ENCODE data around the gene ANAPC15. TPM values are rescaled to one million over a fixed set of nuclear protein-coding genes. Genes with fewer than 3 reads are reported as not detected.
"Not testable (repeated sequence)": the region's sequence is repeated elsewhere in the genome, so short reads cannot be mapped to it uniquely, and the experiment has no call there.

Gene ANAPC15
- total and polyA plus RNA-seq, 8 donors = 27.1 to 52.6 (median 41.0) TPM

GRCh38 chr11:72144807-72145565 lies 32.5 kb upstream of the ANAPC15 start:
- intact Hi-C loops (cut with DNase I) = no loop called here
- no peak for TF ChIP-seq CTCF (IDR thresholded peaks at IDR 0.05)
- no peaks in the 10 kb centered on the region for H3K36me3 ChIP-seq
- H3K27ac ChIP-seq = no peak overlapping the region
- ATAC-seq (no peak), DNase-seq (no peak)
- H3K4me1 ChIP-seq = peaks cover 0 to 11% of the 10 kb centered on the region in 2 donors
- no peaks in the 10 kb centered on the region for H3K27me3 ChIP-seq
- H3K4me3 ChIP-seq = no peak overlapping the region
- no peaks in the 10 kb centered on the region for H3K9me3 ChIP-seq

DNA sequence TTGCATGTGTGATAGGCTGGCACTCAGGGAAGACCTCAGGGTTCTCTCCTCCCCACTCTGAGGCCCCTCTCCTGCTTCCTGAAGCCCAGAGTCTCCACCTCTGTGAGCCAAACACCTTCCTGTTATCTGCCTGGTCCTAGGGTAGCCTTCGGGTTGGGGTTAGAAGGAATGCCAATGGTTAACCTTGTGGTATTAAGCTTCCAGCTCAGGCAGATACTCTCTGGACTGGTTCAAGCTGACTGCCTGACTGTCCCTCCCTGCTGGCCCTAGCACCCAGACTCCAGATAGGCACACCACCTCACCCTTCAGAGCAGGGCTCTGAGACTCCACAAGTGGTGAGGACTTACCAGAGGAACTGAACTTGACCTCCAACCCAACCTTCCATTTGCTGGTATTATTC lies 30.0 kb upstream of the ANAPC15 start:
- intact Hi-C loops (cut with DNase I); H3K27me3 ChIP-seq; ATAC-seq: not testable (repeated sequence)

DNA sequence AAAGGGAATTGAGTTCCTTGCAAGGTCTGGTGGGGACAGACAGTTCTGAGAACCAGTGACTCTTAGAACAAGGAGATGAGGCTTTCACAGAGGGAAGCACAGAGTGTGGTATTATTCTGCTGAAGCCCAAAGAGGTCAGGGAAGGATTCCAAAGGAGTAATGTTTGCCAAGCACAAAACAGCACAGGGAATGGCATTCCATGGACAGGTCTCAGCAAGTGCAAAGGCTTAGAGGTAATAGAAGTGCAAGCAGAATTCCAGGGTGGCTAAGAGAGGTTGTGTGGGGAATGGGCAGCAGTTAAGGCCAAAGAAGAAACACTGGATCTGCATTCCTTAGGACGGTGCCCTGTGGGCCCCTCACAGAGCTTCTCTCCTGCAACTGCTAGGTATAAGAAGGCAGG lies 29.6 kb upstream of the ANAPC15 start:
- peaks cover 0 to 22% of the 10 kb centered on the region in 2 donors for H3K4me1 ChIP-seq
- H3K4me3 ChIP-seq; H3K36me3 ChIP-seq; ATAC-seq; H3K27me3 ChIP-seq; H3K27ac ChIP-seq; intact Hi-C loops (cut with DNase I); H3K9me3 ChIP-seq; DNase-seq: not testable (repeated sequence)

More for the DNA sequence above, 30.0 kb upstream of the ANAPC15 start:
- not testable (repeated sequence) for H3K9me3 ChIP-seq, DNase-seq, H3K27ac ChIP-seq, H3K36me3 ChIP-seq, H3K4me3 ChIP-seq
- peaks cover 0 to 18% of the 10 kb centered on the region in 2 donors for H3K4me1 ChIP-seq

DNA sequence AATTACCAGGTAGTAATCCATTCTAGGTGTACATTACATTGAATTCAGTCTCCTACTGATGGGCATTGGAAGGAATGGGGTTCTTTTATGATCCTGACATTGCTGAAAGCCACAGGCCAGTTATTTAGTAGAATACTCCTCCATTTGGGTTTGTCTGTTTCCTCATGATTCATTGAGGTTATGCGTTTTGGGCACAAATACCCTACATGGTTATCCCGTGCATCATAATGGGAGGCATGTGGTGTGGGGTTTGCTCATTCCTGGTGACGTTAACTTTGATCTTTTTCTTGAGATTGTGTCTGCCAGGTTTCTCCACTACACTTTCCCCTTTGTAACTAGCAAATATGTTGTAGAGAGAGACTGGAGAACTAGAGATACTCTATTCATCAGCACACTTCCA lies 28.6 kb upstream of the ANAPC15 start:
- H3K36me3 ChIP-seq = no peaks in the 10 kb centered on the region
- intact Hi-C loops (cut with DNase I) = no loop called here

DNA sequence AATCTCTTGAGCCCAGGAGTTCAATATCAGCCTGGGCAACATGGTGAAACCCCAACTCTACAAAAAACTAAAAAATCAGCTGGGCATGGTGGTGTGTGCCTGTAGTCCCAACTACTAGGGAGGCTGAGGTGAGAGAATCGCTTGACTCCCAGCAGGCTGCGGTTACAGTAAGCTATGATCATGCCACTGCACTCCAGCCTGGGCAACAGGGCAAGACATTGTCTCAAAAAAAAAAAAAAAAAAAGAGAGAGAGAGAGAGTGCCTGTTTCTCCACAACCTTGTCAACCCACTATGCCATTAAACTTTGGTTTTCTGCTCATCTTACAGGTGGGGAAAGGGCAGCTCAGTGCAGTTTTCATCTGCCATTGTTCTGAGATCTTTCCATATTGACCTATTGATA lies 28.2 kb upstream of the ANAPC15 start:
- TF ChIP-seq CTCF (IDR thresholded peaks at IDR 0.05) = no peak
- no peaks in the 10 kb centered on the region for H3K9me3 ChIP-seq
- peaks cover 0 to 26% of the 10 kb centered on the region in 2 donors for H3K4me1 ChIP-seq
- intact Hi-C loops (cut with DNase I) = no loop called here
- H3K27me3 ChIP-seq = no peaks in the 10 kb centered on the region
- no peak for ATAC-seq
- no peaks in the 10 kb centered on the region for H3K36me3 ChIP-seq
- H3K27ac ChIP-seq = peak overlapping the region in 1 of 2 donors; percentile 57
- H3K4me3 ChIP-seq = no peak overlapping the region
- DNase-seq = no peak

More for the DNA sequence above, 28.6 kb upstream of the ANAPC15 start:
- H3K27me3 ChIP-seq = no peaks in the 10 kb centered on the region
- no peak for TF ChIP-seq CTCF (IDR thresholded peaks at IDR 0.05)
- H3K27ac ChIP-seq = peak overlapping the region in 1 of 2 donors; percentile 57
- H3K4me1 ChIP-seq = peaks cover 0 to 26% of the 10 kb centered on the region in 2 donors
- no peak overlapping the region for H3K4me3 ChIP-seq
- H3K9me3 ChIP-seq = no peaks in the 10 kb centered on the region
- ATAC-seq (no peak), DNase-seq (no peak)

DNA sequence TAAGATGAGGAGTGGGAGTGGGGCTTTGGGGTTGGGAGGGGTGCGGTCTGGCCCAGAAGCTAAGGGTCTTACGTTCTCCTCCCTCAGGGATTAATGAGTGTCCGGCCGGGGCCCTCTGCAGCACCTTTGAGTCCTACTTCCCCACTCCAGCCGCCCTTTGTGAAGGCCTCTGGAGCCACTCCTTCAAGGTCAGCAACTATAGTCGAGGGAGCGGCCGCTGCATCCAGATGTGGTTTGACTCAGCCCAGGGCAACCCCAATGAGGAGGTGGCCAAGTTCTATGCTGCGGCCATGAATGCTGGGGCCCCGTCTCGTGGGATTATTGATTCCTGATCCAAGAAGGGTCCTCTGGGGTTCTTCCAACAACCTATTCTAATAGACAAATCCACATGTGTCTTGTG lies 27.0 kb upstream of the ANAPC15 start:
- DNase-seq = no peak
- no peaks in the 10 kb centered on the region for H3K36me3 ChIP-seq
- TF ChIP-seq CTCF (IDR thresholded peaks at IDR 0.05) = no peak
- intact Hi-C loops (cut with DNase I) = no loop called here
- no peaks in the 10 kb centered on the region for H3K27me3 ChIP-seq
- no peak overlapping the region for H3K4me3 ChIP-seq
- peaks cover 0 to 35% of the 10 kb centered on the region in 2 donors for H3K4me1 ChIP-seq
- no peaks in the 10 kb centered on the region for H3K9me3 ChIP-seq
- peak overlapping the region in 1 of 2 donors; percentile 28 for H3K27ac ChIP-seq
- ATAC-seq = no peak

Data from left lung (tissue), 10 donors.